SK-N-SH (cell line): ENCODE data around the gene SCUBE3.

ENCODE experiments used
- MXI1 ChIP-seq: IDR thresholded peaks from 2 replicates; pipeline ENCODE4 v1.6.1; 2012; ENCODE audit warnings: mild to moderate bottlenecking, low read depth, low read length, improper control_type of control experiment
- TAF1 ChIP-seq: IDR thresholded peaks from 2 replicates; pipeline ENCODE4 v1.6.1; 2012; ENCODE audit warnings: low read depth, mild to moderate bottlenecking, low read length, moderate library complexity, borderline replicate concordance
- TF ChIP-seq, protein P1 (sequence below): IDR thresholded peaks from 2 replicates; pipeline ENCODE4 v1.6.1; 2012; ENCODE audit warnings: mild to moderate bottlenecking, low read depth, low read length, moderate library complexity
- TF ChIP-seq, protein P2 (sequence below): IDR thresholded peaks from 2 replicates; pipeline ENCODE4 v1.4.0; 2012; ENCODE audit warnings: low read depth
- TF ChIP-seq, protein P3 (sequence below): fragments of 200-600 bp; sonication (generic); IDR thresholded peaks from 2 replicates; pipeline ENCODE4 v1.6.1; 2017; ENCODE audit warnings: antibody characterized with exemption, mild to moderate bottlenecking, moderate library complexity

DNA sequence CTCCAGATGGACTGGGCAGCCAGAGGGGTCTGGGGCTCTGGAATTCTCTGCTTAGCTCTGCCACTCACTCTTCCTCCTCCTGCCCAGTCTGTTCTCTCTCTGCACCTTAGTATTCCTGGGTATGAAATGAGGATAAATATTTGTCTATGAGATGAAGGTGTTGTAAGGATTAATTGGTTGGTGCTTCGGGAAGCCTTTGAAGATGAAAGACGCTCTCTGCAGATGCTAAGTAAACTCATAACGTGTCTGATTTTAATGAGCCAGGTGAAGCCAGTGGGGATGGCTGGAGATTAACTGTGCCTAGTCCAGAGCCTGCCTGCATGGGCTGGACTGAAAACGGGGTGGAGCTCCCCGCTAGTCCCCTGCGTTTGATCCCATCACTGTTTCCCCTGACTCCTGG lies 49.5 kb upstream of the SCUBE3 start:
- TF ChIP-seq TAF1 (no peak), MXI1 (no peak)
- TF ChIP-seq, protein P1, sequence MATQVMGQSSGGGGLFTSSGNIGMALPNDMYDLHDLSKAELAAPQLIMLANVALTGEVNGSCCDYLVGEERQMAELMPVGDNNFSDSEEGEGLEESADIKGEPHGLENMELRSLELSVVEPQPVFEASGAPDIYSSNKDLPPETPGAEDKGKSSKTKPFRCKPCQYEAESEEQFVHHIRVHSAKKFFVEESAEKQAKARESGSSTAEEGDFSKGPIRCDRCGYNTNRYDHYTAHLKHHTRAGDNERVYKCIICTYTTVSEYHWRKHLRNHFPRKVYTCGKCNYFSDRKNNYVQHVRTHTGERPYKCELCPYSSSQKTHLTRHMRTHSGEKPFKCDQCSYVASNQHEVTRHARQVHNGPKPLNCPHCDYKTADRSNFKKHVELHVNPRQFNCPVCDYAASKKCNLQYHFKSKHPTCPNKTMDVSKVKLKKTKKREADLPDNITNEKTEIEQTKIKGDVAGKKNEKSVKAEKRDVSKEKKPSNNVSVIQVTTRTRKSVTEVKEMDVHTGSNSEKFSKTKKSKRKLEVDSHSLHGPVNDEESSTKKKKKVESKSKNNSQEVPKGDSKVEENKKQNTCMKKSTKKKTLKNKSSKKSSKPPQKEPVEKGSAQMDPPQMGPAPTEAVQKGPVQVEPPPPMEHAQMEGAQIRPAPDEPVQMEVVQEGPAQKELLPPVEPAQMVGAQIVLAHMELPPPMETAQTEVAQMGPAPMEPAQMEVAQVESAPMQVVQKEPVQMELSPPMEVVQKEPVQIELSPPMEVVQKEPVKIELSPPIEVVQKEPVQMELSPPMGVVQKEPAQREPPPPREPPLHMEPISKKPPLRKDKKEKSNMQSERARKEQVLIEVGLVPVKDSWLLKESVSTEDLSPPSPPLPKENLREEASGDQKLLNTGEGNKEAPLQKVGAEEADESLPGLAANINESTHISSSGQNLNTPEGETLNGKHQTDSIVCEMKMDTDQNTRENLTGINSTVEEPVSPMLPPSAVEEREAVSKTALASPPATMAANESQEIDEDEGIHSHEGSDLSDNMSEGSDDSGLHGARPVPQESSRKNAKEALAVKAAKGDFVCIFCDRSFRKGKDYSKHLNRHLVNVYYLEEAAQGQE, result no peak
- TF ChIP-seq, protein P2, sequence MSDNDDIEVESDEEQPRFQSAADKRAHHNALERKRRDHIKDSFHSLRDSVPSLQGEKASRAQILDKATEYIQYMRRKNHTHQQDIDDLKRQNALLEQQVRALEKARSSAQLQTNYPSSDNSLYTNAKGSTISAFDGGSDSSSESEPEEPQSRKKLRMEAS, result no peak
- TF ChIP-seq, protein P3, sequence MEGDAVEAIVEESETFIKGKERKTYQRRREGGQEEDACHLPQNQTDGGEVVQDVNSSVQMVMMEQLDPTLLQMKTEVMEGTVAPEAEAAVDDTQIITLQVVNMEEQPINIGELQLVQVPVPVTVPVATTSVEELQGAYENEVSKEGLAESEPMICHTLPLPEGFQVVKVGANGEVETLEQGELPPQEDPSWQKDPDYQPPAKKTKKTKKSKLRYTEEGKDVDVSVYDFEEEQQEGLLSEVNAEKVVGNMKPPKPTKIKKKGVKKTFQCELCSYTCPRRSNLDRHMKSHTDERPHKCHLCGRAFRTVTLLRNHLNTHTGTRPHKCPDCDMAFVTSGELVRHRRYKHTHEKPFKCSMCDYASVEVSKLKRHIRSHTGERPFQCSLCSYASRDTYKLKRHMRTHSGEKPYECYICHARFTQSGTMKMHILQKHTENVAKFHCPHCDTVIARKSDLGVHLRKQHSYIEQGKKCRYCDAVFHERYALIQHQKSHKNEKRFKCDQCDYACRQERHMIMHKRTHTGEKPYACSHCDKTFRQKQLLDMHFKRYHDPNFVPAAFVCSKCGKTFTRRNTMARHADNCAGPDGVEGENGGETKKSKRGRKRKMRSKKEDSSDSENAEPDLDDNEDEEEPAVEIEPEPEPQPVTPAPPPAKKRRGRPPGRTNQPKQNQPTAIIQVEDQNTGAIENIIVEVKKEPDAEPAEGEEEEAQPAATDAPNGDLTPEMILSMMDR, result no peak
